GM19328 (cell line): Measurements from ENCODE around the gene SLC37A4.
"Not testable (repeated sequence)": the region's sequence is repeated elsewhere in the genome, so short reads cannot be mapped to it uniquely, and the experiment has no call there.

Source experiments
- ATAC-seq: cut with Tn5 transposase; IDR thresholded peaks from one replicate; pipeline ENCODE4 v1.9.1; 2021; ENCODE audit warnings: mild to moderate bottlenecking, moderate library complexity; ENCODE audit not compliant: unreplicated experiment

The SLC37A4 gene

DNA sequence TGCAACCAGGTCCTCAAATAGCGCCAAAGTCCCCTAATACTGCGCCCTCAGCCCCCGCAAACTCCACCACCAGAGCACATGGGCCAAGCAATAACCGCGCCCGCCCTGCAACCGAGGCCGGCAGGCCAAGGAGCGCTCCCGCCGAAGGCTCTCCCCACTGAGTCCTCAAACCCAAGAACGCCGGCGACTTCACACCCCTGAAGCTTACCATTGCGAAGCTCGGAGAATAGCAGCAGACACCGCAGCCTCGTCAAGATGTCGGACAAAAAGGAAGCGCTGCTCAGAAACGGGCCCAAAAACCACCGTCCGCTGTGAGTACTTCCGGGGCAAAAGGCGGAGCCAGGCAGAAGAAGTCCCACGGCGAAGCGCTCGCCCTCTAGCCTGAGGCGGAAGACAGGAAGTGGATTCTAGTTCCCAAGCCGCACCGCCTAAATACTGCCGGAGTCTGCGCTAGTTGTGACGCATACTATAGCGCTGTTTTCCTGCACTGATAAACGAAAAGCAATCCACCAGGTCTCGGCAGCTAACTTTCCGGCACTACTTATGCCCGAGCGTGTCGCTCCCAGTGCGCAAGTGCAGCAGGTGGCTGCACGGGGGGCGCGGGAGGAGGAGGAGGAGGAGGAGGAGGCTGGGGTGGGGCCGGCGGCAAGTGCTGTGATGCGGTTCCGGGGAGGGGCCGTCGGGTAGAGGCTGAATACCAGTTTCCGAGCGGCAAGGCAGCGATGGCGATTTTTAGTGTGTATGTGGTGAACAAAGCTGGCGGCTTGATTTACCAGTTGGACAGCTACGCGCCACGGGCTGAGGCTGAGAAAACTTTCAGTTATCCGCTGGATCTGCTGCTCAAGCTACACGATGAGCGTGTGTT lies 12.4 kb downstream of the SLC37A4 start, which contains the start of the genes RPS25 and TRAPPC4:
RPS25 (minus strand) TSS at position 270 of the 865 bp plus-strand sequence; CDS start at position 211, 59 bp downstream.
TRAPPC4 (plus strand) TSS at position 693 of the 865 bp plus-strand sequence; CDS start at position 723, 30 bp downstream.
- peak; percentile 76 for ATAC-seq

GRCh38 chr11:119017377-119017776 lies 13.3 kb downstream of the SLC37A4 start:
- ATAC-seq = not testable (repeated sequence)

- no peak for ATAC-seq
Measured at GRCh38 chr11:119016216-119017009, 14.3 kb downstream of the SLC37A4 start.

GRCh38 chr11:119015054-119015611 lies 15.5 kb downstream of the SLC37A4 start:
- ATAC-seq = no peak

DNA sequence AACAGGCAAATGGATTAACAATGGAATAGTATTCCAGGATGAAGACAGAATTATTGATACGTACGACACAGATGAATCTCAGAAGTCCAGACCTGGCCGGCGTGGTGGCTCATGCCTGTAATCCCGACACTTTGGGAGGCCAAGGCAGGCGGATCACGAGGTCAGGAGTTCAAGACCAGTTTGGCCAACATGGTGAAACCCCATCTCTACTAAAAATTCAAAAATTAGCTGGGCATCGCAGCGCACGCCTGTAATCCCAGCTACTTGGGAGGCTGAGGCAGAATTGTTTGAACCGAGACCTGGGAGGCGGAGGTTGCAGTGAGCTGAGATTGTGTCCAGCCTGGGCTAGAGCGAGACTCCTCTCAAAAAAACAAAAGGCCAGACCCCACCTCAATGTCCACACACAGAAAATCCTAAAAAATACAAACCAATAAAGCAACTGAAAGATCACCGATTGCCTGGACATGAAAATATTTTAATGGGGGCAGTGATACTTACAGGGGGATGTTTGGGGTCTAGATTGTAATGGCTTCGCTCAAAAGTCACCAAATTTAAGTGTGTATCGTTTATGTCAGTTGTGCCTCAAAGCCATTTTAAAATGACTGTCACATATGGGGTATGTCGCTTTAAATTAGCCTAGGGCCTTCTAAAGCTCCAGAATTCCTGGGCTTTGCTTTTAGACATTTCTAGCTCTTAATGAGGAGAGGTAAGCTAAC lies 16.3 kb downstream of the SLC37A4 start:
- ATAC-seq = no peak

DNA sequence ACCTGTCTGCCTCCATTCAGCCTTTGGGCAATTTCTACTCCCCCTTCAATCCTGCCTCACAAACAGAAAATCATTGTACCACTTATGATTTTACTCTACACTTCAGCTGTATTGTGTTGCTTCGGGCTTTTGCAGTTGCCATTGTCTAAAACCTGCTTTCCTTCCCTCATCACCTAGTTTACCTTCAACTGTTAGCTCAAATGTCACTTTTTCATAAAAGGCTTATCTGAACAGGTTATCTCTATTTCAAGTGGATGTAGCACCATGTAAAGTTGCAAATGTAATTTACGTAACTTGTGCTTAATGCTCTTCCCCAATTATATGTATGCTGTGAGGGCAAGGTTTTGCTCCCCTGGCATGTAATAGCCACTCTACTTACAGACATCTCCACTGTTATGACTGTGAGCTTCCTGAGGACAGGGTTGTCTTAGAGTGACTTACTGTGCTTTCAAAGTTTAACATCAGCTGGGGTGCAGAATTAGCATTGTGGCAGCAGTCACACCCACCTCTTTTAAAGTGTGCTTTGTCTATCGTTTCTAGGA lies 18.0 kb downstream of the SLC37A4 start:
- no peak for ATAC-seq

GRCh38 chr11:119011476-119012053 lies 19.1 kb downstream of the SLC37A4 start:
- ATAC-seq = no peak

DNA sequence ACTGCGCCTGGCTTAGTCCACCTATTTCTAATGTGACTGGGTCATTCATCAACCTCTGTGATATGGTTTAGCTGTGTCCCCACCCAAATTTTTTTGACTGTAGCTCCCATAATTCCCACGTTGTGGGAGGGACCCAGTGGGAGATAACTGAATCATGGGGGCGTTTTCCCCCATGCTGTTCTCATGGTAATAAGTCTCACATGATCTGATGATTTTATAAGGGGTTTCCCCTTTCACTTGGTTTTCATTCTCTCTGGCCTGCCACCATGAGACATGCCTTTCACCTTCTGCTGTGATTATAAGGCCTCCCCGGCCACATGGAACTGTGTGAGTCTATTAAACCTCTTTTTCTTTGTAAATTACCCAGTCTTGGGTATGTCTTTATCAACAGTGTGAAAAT lies 24.0 kb downstream of the SLC37A4 start:
- no peak for ATAC-seq

DNA sequence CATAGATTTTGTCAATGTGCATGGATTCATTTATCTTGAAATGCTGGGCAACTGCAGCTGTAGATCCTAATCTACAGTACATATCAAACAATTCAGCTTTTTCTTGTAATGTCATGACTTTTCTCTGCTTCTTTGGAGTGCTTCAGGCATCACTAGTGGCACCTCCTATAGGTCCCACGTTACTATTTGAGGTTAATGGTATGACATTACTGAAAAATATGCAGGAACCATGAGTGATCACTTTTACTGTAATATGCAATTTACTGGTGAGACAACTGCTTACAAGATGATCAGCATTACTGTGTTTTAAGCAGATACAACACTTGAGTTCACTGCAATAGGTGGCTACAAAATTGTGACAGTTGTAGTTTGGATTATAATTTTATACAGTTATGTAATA lies 29.8 kb downstream of the SLC37A4 start:
- no peak for ATAC-seq

DNA sequence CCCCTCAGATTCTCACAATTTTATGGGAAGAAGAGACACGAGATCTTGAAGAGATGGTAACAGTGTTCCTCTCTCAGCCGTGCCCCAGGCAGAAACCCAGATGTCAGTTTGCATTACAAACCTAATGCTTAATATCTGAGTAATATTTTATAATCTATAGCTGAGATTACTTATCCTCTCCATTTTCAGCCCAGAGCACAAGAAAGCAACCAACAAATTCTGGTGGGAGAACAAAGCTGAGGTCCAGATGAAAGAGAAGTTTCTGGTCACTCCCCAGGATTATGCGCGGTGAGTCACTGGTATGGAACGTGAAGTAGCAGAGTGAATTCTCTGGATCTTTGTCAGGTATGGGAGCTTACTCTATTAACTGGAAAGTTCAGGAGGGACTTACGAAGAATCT lies 31.9 kb downstream of the SLC37A4 start:
- ATAC-seq = no peak

- peak; percentile 8 for ATAC-seq
Measured at GRCh38 chr11:118998388-118998717, 32.3 kb downstream of the SLC37A4 start.

DNA sequence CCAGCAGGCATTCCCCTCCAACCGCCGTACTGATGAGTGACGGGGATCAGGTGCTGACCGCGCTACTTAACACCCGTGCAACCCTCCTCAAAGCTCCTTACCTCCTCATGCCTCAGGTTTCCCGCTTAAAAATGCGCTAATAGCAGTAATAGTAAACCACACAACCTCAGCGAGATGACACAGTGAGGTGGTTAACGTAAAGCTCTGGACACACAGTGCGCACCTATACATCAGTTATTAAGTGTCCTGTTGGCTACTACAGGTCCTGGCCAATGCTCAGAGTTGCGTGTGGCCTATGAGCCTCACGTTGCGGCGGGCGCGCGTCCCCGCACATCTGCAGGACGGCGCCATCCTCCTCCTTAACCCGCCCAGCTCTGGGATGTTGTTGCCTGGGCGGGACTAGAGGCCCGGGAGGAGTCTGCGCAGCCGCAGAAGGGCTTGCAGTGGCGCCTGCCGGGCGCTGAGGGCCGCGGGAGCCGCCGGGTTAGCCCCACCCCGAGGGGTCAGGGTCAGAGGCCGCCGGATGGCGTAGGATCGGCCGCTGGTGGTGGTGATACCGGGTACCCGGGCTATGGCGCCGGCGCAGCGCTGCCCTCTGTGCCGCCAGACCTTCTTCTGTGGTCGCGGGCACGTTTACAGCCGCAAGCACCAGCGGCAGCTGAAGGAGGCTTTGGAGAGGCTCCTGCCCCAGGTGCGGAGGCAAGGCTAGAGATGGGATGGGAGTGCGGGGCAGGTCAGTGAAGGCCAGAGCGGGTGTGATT lies 32.9 kb downstream of the SLC37A4 start, which contains the start of gene CENATAC:
CENATAC (plus strand) TSS at position 512 of the 761 bp plus-strand sequence; CDS start at position 572, 60 bp downstream.
- ATAC-seq = peak; percentile 92

DNA sequence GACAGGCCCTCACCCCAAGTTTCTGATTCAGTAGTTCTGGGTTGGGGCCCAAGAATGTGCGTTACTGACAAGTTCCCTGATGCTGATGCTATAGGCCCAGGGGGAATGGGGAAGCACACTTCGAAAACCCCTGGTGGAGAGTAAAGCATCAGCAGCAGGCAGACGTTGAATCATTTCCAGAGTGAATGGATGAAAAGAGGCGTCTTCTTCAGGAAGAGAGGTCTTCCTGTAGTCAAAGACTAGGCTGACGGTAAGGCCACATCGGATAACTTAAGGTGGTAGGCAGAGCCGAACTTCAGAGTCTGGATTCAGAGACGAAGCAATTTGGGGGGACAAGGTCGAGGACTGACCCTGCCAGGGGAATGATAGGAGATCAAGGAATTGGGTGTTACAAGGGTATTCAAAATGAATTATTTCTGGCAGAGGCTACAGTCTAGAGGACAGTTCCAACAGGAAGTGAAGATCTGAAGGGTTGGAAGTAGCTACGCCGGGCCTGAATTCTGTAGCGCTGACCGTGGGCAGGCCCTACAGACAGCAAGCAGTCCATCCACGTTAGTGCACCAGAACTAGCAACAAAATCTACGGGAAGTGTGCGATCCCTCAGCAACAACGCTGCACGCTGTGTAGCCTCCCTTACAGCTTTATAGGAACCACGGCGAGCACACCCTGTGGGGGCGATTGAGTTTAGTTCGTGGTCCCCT lies 33.6 kb downstream of the SLC37A4 start:
- no peak for ATAC-seq

DNA sequence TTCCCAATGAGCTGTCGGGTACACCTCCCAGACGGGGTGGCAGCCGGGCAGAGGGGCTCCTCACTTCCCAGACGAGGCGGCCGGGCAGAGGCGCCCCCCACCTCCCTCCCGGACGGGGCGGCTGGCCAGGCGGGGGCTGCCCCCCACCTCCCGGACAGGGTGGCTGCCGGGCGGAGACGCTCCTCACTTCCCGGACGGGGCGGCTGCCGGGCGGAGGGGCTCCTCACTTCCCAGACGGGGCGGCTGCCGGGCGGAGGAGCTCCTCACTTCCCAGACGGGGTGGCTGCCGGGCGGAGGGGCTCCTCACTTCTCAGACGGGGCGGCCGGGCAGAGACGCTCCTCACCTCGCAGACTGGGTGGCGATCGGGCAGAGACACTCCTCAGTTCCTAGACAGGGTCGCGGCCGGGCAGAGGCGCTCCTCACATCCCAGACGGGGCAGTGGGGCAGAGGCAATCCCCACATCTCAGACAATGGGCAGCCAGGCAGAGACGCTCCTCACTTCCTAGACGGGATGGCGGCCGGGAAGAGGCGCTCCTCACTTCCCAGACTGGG lies 39.1 kb downstream of the SLC37A4 start:
- ATAC-seq = not testable (repeated sequence)

DNA sequence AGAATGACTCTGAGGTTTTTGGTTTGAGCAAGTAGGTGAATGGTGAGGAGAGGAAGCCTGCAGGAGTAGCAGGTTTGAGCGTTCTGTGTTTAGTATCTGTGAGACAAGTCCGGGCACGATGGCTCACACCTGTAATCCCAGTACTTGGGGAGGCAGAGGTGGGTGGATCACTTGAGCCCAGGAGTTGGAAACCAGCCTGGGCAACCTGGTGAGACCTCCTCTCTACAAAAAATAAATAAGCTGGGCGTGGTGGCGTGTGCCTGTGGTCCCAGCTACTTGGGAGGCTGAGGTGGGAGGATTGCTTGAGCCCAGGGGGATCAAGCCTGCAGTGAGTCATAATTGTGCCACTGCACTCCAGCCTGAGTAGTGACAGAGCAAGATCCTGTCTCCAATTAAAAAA lies 42.4 kb downstream of the SLC37A4 start:
- ATAC-seq = no peak

GRCh38 chr11:118984825-118985224 lies 45.9 kb downstream of the SLC37A4 start:
- ATAC-seq = no peak

DNA sequence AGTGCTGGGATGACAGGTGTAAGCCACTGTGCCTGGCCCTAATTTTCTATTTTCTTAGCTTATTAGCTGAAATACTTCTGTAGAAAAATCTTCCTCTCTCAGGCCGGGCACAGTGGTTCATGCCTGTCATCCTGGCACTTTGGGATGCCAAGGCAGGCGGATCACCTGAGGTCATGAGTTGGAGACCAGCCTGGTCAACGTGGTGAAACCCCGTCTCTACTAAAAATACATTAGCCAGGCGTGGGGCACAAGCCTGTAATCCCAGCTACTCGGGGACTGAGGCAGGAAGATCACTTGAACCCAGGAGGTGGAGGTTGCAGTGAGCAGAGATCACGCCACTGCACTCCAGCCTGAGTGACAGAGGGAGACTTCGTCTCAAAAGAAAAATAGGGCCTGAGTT lies 46.3 kb downstream of the SLC37A4 start:
- ATAC-seq = not testable (repeated sequence)

DNA sequence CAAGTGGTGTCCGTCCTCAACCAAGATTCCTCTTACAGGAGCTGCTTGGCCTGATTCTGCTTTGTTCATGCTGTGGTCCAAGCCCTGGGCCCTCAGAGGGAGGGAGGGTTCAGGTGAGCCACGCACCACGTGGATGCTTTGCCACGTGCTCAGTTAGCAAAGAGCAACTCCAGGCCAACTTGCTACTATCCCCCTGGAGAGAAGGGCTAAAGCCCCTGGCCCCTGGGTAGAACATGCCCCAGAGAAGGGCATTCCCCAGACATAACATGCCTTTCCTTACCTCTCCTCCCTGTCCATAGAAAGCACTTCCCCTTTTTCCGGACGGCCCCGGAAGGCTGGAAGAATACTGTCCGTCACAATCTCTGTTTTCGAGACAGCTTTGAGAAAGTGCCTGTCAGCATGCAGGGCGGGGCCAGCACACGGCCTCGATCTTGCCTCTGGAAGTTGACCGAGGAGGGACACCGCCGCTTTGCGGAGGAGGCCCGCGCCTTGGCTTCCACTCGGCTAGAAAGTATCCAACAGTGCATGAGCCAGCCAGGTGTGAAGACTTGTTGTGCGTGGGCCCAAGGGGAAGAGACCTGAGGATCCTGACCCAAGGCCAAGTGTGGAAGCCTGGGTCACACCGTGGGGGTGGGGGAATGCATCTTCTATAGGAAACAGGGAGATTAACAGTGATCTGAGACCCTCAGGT lies 50.3 kb downstream of the SLC37A4 start:
- no peak for ATAC-seq
